A549 (cell line): ENCODE data around the gene UQCC2. TPM values are rescaled to one million over a fixed set of nuclear protein-coding genes. Genes with fewer than 3 reads are reported as not detected.

Experiments used
- ATAC-seq, 2 experiments: fragments of 200-7000 bp in 1 of 2; fragments of >200 bp in 1 of 2; cut with Nextera tagmentation in 1 of 2; cut with Tn5 transposase in 1 of 2; 3 replicates each; pipeline versions ENCODE4 v1.8.0 to v1.9.1; 2018 to 2020; ENCODE audit warnings: mild to moderate bottlenecking in 1 of 2, moderate library complexity in 1 of 2
- CTCF ChIA-PET: fragments of 300-600 bp; sonication (Branson Sonifier 250); formaldehyde crosslinking; extraction: SDS; loops from one replicate; lab custom pipeline; 2021; ENCODE audit warnings: antibody characterized with exemption, inconsistent platforms; lab: Yijun Ruan, JAX
- POLR2A ChIA-PET: fragments of 350-600 bp; formaldehyde crosslinking; extraction: SDS; loops from one replicate; lab custom pipeline; 2021; ENCODE audit warnings: antibody characterized with exemption, inconsistent platforms; lab: Yijun Ruan, JAX
- DNase-seq, 2 experiments: peaks; one replicate each; pipeline versions ENCODE4 v3.0.0 to v3.0.0-alpha.2; 2011 to 2016; ENCODE audit warnings: low read depth in 1 of 2, low spot score in 1 of 2
- FAIRE-seq: peaks from 2 replicates; lab custom pipeline; 2011; peaks lifted over from hg19 to GRCh38; lab: Jason Lieb, UNC
- H3K27ac ChIP-seq, 2 experiments: fragments of >200 bp; sonication (Bioruptor Twin); formaldehyde crosslinking; 3 replicates each; pipeline ENCODE4 v1.5.1; 2016 to 2017
- H3K4me1 ChIP-seq: fragments of >200 bp; sonication (Bioruptor Twin); formaldehyde crosslinking; 3 replicates; pipeline ENCODE4 v1.6.1; 2016
- H3K4me2 ChIP-seq: fragments of >200 bp; sonication (Bioruptor Twin); formaldehyde crosslinking; 3 replicates; pipeline ENCODE4 v1.6.1; 2016
- H3K4me3 ChIP-seq: fragments of >200 bp; sonication (Bioruptor Twin); formaldehyde crosslinking; 3 replicates; pipeline ENCODE4 v1.5.1; 2016
- H3K9me3 ChIP-seq: fragments of >200 bp; sonication (Bioruptor Twin); formaldehyde crosslinking; 3 replicates; pipeline ENCODE4 v1.6.1; 2016
- CBX2 ChIP-seq: fragments of 200-600 bp; sonication (generic); IDR thresholded peaks from 2 replicates; pipeline ENCODE4 v1.6.1; 2016; ENCODE audit warnings: low read depth, mild to moderate bottlenecking, borderline replicate concordance
- CBX8 ChIP-seq: fragments of 200-600 bp; sonication (generic); IDR thresholded peaks from 2 replicates; pipeline ENCODE4 v1.6.1; 2016
- CHD2 ChIP-seq: fragments of 150-350 bp; IDR thresholded peaks from 2 replicates; pipeline ENCODE4 v1.6.1; 2014; ENCODE audit warnings: low read length; ENCODE audit not compliant: partially characterized antibody
- CHD4 ChIP-seq: fragments of 200-600 bp; sonication (generic); IDR thresholded peaks from 2 replicates; pipeline ENCODE4 v1.6.1; 2016; ENCODE audit warnings: antibody characterized with exemption, mild to moderate bottlenecking, borderline replicate concordance
- EHF ChIP-seq: fragments of 250-450 bp; sonication (Bioruptor Pico); IDR thresholded peaks from 2 replicates; pipeline ENCODE4 v1.5.0; 2020; ENCODE audit warnings: mild to moderate bottlenecking
- EHMT2 ChIP-seq: fragments of 200-600 bp; sonication (generic); IDR thresholded peaks from 2 replicates; pipeline ENCODE4 v1.6.1; 2016; ENCODE audit warnings: antibody characterized with exemption, low read depth, mild to moderate bottlenecking, moderate library complexity
- ELK1 ChIP-seq: fragments of 150-350 bp; IDR thresholded peaks from 2 replicates; pipeline ENCODE4 v1.6.1; 2014; ENCODE audit warnings: low read depth, mild to moderate bottlenecking, low read length
- EP300 ChIP-seq, 2 experiments: fragments of >200 bp; sonication (Bioruptor Twin); formaldehyde crosslinking; IDR thresholded peaks; 2 replicates in 1 of 2; 3 replicates in 1 of 2; pipeline ENCODE4 v1.6.1; 2016 to 2017
- FOSB ChIP-seq: fragments of 250-450 bp; sonication (Bioruptor Pico); IDR thresholded peaks from 2 replicates; pipeline ENCODE4 v1.5.0; 2020; ENCODE audit warnings: mild to moderate bottlenecking, moderate library complexity
- FOXS1 ChIP-seq: fragments of 250-450 bp; sonication (Bioruptor Pico); IDR thresholded peaks from 2 replicates; pipeline ENCODE4 v1.5.0; 2020; ENCODE audit warnings: mild to moderate bottlenecking, moderate library complexity
- GATA3 ChIP-seq: IDR thresholded peaks from 2 replicates; pipeline ENCODE4 v1.6.1; 2012; ENCODE audit warnings: borderline replicate concordance
- HDAC2 ChIP-seq: fragments of 200-600 bp; sonication (generic); IDR thresholded peaks from 2 replicates; pipeline ENCODE4 v1.6.1; 2016
- HEYL ChIP-seq: fragments of 250-450 bp; sonication (Bioruptor Pico); IDR thresholded peaks from 2 replicates; pipeline ENCODE4 v1.8.0; 2021; ENCODE audit warnings: mild to moderate bottlenecking, moderate library complexity
- HOXB5 ChIP-seq: fragments of 250-450 bp; sonication (Bioruptor Pico); IDR thresholded peaks from 2 replicates; pipeline ENCODE4 v1.5.0; 2020; ENCODE audit warnings: mild to moderate bottlenecking, moderate library complexity
- JUN ChIP-seq, 2 experiments: fragments of >200 bp; sonication (Bioruptor Twin); formaldehyde crosslinking; IDR thresholded peaks; 2 replicates in 1 of 2; 3 replicates in 1 of 2; pipeline ENCODE4 v1.6.1; 2016 to 2017
- JUNB ChIP-seq: fragments of >200 bp; sonication (Bioruptor Twin); formaldehyde crosslinking; IDR thresholded peaks from 2 replicates; pipeline ENCODE4 v1.6.1; 2016
- KDM1A ChIP-seq: fragments of 200-600 bp; sonication (generic); IDR thresholded peaks from 2 replicates; pipeline ENCODE4 v1.6.1; 2016; ENCODE audit warnings: low read depth, mild to moderate bottlenecking
- KDM5A ChIP-seq: fragments of 200-600 bp; sonication (generic); IDR thresholded peaks from 2 replicates; pipeline ENCODE4 v1.6.1; 2016; ENCODE audit warnings: antibody characterized with exemption, mild to moderate bottlenecking
- MAFK ChIP-seq: fragments of 450-650 bp; IDR thresholded peaks from 2 replicates; pipeline ENCODE4 v1.6.1; 2014; ENCODE audit not compliant: partially characterized antibody
- MAZ ChIP-seq: fragments of 150-350 bp; IDR thresholded peaks from 2 replicates; pipeline ENCODE4 v1.6.1; 2014; ENCODE audit warnings: antibody characterized with exemption, low read depth, low read length, borderline replicate concordance
- NFE2L2 ChIP-seq: fragments of 150-350 bp; conservative IDR thresholded peaks from 2 replicates; pipeline ENCODE4 v1.6.1; 2014; ENCODE audit warnings: low read length
- NPAS2 ChIP-seq: fragments of 250-450 bp; sonication (Bioruptor Pico); IDR thresholded peaks from 2 replicates; pipeline ENCODE4 v1.8.0; 2022; ENCODE audit warnings: mild to moderate bottlenecking, moderate library complexity, borderline replicate concordance
- NR3C1 ChIP-seq: fragments of >200 bp; sonication (Bioruptor Twin); formaldehyde crosslinking; IDR thresholded peaks from 3 replicates; pipeline ENCODE4 v1.6.1; 2017
- PBX3 ChIP-seq: IDR thresholded peaks from 2 replicates; pipeline ENCODE4 v1.6.1; 2012
- PHF8 ChIP-seq: fragments of 200-600 bp; sonication (generic); IDR thresholded peaks from 2 replicates; pipeline ENCODE4 v1.6.1; 2016; ENCODE audit warnings: low read depth, mild to moderate bottlenecking, antibody characterized with exemption, moderate library complexity, borderline replicate concordance
- POLR2A ChIP-seq: IDR thresholded peaks from 2 replicates; pipeline ENCODE4 v1.6.1; 2012; ENCODE audit warnings: mild to moderate bottlenecking, low read length
- RFX5 ChIP-seq: fragments of 450-650 bp; IDR thresholded peaks from 2 replicates; pipeline ENCODE4 v1.7.1; 2014; ENCODE audit warnings: antibody characterized with exemption, mild to moderate bottlenecking, moderate library complexity
- RNF2 ChIP-seq: fragments of 200-600 bp; sonication (generic); IDR thresholded peaks from 2 replicates; pipeline ENCODE4 v1.6.1; 2016; ENCODE audit warnings: low read depth, mild to moderate bottlenecking, antibody characterized with exemption, moderate library complexity, borderline replicate concordance
- SMC3 ChIP-seq: fragments of >200 bp; sonication (Bioruptor Twin); formaldehyde crosslinking; IDR thresholded peaks from 3 replicates; pipeline ENCODE4 v1.6.1; 2018; ENCODE audit warnings: inconsistent platforms
- TFCP2L1 ChIP-seq: fragments of 250-450 bp; sonication (Bioruptor Pico); IDR thresholded peaks from 2 replicates; pipeline ENCODE4 v1.5.0; 2021; ENCODE audit warnings: mild to moderate bottlenecking
- USF2 ChIP-seq: fragments of 450-650 bp; IDR thresholded peaks from 2 replicates; pipeline ENCODE4 v1.6.1; 2014; ENCODE audit warnings: antibody characterized with exemption
- ZFP36 ChIP-seq: fragments of 450-650 bp; IDR thresholded peaks from 2 replicates; pipeline ENCODE4 v1.6.1; 2014; ENCODE audit warnings: borderline replicate concordance; ENCODE audit not compliant: partially characterized antibody
- WGBS: methylation state at CpG from one replicate; pipeline ENCODE4 v1.1.6; 2017; ENCODE audit errors: missing lambda C conversion rate; 5-methylcytosine and 5-hydroxymethylcytosine counted together
- polyA plus RNA-seq, 4 experiments: library from polyadenylated mRNA; depleted of rRNA in 3 of 4; stranded (reverse); fragments of >200 nt; fragmentation: RNase III in 1 of 4; extraction: RNeasy Plus Mini Kit Qiagen cat#74134 plus additional on column Dnase treatment in 1 of 4; gene quantifications; 2 replicates in 3 of 4; 3 replicates in 1 of 4; pipeline ENCODE4 v1.2.3, GENCODE V29; 2011 to 2017

The UQCC2 gene
- polyA plus RNA-seq, 2 of the 4 experiments (the other 2 are of a cell fraction) = 65.5 to 82.0 TPM

- H3K4me3 ChIP-seq = no peak overlapping the region
- DNase-seq (no peak), ATAC-seq (no peak), FAIRE-seq (no peak)
- no peaks in the 10 kb centered on the region for H3K9me3 ChIP-seq
- H3K4me2 ChIP-seq = no peak overlapping the region
- POLR2A ChIA-PET = no interaction called here
- no peak for TF ChIP-seq HDAC2
- TF ChIP-seq FOXS1 (CRISPR knock-in tag) = no peak
- TF ChIP-seq TFCP2L1 (CRISPR knock-in tag) = no peak
- no peak for TF ChIP-seq SMC3
- TF ChIP-seq EHMT2 = no peak
- no peak for TF ChIP-seq RFX5
- TF ChIP-seq MAZ = no peak
- no peak for TF ChIP-seq NR3C1
- TF ChIP-seq JUNB = no peak
- no peak for TF ChIP-seq KDM5A
- no peak for TF ChIP-seq KDM1A
- no peak for TF ChIP-seq JUN (IDR thresholded peaks at IDR 0.05)
- TF ChIP-seq USF2 = no peak
- no peak for TF ChIP-seq PHF8
- TF ChIP-seq CBX2 = no peak
- TF ChIP-seq EHF = no peak
- no peak for TF ChIP-seq GATA3
- TF ChIP-seq CHD4 = no peak
- no peak for TF ChIP-seq NPAS2 (CRISPR knock-in tag)
- WGBS = 88% methylated on average over 5 of the region's 5 CpGs
- no peaks in the 10 kb centered on the region for H3K4me1 ChIP-seq
- CTCF ChIA-PET = interaction anchor here (0.8 to 1.7 kb wide), 7 partner anchors 17 to 116 kb away, joined by 3 read pairs; partner anchors contain the start of genes BAK1 and ITPR3
- no peak overlapping the region for H3K27ac ChIP-seq
These were observed 56.5 kb downstream of the UQCC2 start for GRCh38 chr6:33654831-33655554.

GRCh38 chr6:33652002-33652401, 59.5 kb downstream of the UQCC2 start:
- no peak overlapping the region for H3K4me3 ChIP-seq
- no peaks in the 10 kb centered on the region for H3K9me3 ChIP-seq
- H3K4me1 ChIP-seq = no peaks in the 10 kb centered on the region
- H3K27ac ChIP-seq = no peak overlapping the region
- 88% methylated on average over 5 of the region's 5 CpGs for WGBS
- POLR2A ChIA-PET = no interaction called here
- H3K4me2 ChIP-seq = no peak overlapping the region
- FAIRE-seq (no peak), DNase-seq (no peak), ATAC-seq (no peak)
- no peak for TF ChIP-seq MAZ
- TF ChIP-seq HDAC2 = no peak
- TF ChIP-seq NFE2L2 = no peak
- no peak for TF ChIP-seq EP300 (IDR thresholded peaks at IDR 0.05)
- TF ChIP-seq MAFK = no peak
- no peak for TF ChIP-seq CHD2
- no peak for TF ChIP-seq HEYL (CRISPR knock-in tag)
- CTCF ChIA-PET = interaction anchor here (0.9 to 1.2 kb wide), 3 partner anchors 17 to 20 kb away, joined by 3 to 4 read pairs (median 3); no protein-coding TSS in a partner anchor

GRCh38 chr6:33651403-33651802, 60.1 kb downstream of the UQCC2 start:
- CTCF ChIA-PET = interaction anchor here (1.2 kb wide), 1 partner anchor 19 kb away, joined by 3 read pairs; no protein-coding TSS in a partner anchor
- Histone ChIP-seq H3K4me3 (no peak overlapping the region), H3K4me2 (no peak overlapping the region), H3K9me3 (no peaks in the 10 kb centered on the region), H3K27ac (no peak overlapping the region), H3K4me1 (no peaks in the 10 kb centered on the region)
- WGBS = 62% methylated on average over 4 of the region's 4 CpGs
- FAIRE-seq (no peak), DNase-seq (no peak)
- TF ChIP-seq HDAC2 (no peak), ZFP36 (no peak), PBX3 (no peak), ELK1 (no peak), NR3C1 (no peak), POLR2A (no peak), MAFK (no peak), RNF2 (no peak), CBX8 (no peak), HOXB5 (CRISPR knock-in tag) (no peak), EHF (no peak), PHF8 (no peak), KDM1A (no peak), JUNB (no peak), FOSB (CRISPR knock-in tag) (no peak), FOXS1 (CRISPR knock-in tag) (no peak)
- TF ChIP-seq, all 56 proteins: peak for 0
- ATAC-seq = no peak
- POLR2A ChIA-PET = no interaction called here
